K562 (cell line): ENCODE data around the gene ABHD8. TPM values are rescaled to one million over a fixed set of nuclear protein-coding genes. Genes with fewer than 3 reads are reported as not detected.

ENCODE experiments used
- CBX3 ChIP-seq, 2 experiments: IDR thresholded peaks; 1 replicate in 1 of 2; 2 replicates in 1 of 2; pipeline ENCODE4 v1.6.1; 2012; ENCODE audit warnings: inconsistent platforms in 2 of 2, low read length in 2 of 2, borderline replicate concordance in 1 of 2, control low read depth in 1 of 2
- CREB3 ChIP-seq: fragments of 450-650 bp; conservative IDR thresholded peaks from 2 replicates; pipeline ENCODE4 v1.6.1; 2016; ENCODE audit warnings: missing genetic modification characterization, low read depth, mild to moderate bottlenecking, missing compliant biosample characterization, moderate library complexity
- HMG20B ChIP-seq: fragments of 250-450 bp; sonication (Bioruptor Pico); IDR thresholded peaks from 2 replicates; pipeline ENCODE4 v1.5.0; 2021; ENCODE audit warnings: mild to moderate bottlenecking
- L3MBTL2 ChIP-seq: fragments of 450-650 bp; IDR thresholded peaks from 2 replicates; pipeline ENCODE4 v1.6.1; 2016; ENCODE audit warnings: mild to moderate bottlenecking, moderate library complexity
- LEF1 ChIP-seq: fragments of 450-650 bp; IDR thresholded peaks from 2 replicates; pipeline ENCODE4 v1.6.1; 2016; ENCODE audit warnings: mild to moderate bottlenecking
- MGA ChIP-seq: fragments of 450-650 bp; IDR thresholded peaks from 2 replicates; pipeline ENCODE4 v1.6.1; 2016; ENCODE audit warnings: mild to moderate bottlenecking, moderate library complexity
- RFX7 ChIP-seq: fragments of 250-450 bp; sonication (Bioruptor Pico); IDR thresholded peaks from 2 replicates; pipeline ENCODE4 v1.5.1; 2021; ENCODE audit warnings: mild to moderate bottlenecking
- THAP7 ChIP-seq: fragments of 250-450 bp; sonication (Bioruptor Pico); IDR thresholded peaks from 2 replicates; pipeline ENCODE4 v1.5.0; 2021
- ZFX ChIP-seq: sonication (generic); formaldehyde crosslinking; IDR thresholded peaks from 2 replicates; pipeline ENCODE4 v1.8.0; 2022; ENCODE audit warnings: mild to moderate bottlenecking, missing genetic modification reagents, moderate library complexity
- ZNF24 ChIP-seq: fragments of 450-650 bp; IDR thresholded peaks from 2 replicates; pipeline ENCODE4 v1.6.1; 2016
- ZNF311 ChIP-seq: fragments of 250-450 bp; sonication (Bioruptor Pico); IDR thresholded peaks from 2 replicates; pipeline ENCODE4 v1.4.0; 2020; ENCODE audit warnings: mild to moderate bottlenecking, moderate library complexity
- ZNF324 ChIP-seq: fragments of 250-450 bp; sonication (Bioruptor Pico); IDR thresholded peaks from 2 replicates; pipeline ENCODE4 v1.4.0; 2020; ENCODE audit warnings: mild to moderate bottlenecking
- ZNF551 ChIP-seq: fragments of 250-450 bp; sonication (Bioruptor Pico); IDR thresholded peaks from 2 replicates; pipeline ENCODE4 v1.5.0; 2021; ENCODE audit warnings: mild to moderate bottlenecking, moderate library complexity
- ZNF668 ChIP-seq: fragments of 250-450 bp; sonication (Bioruptor Pico); IDR thresholded peaks from 2 replicates; pipeline ENCODE4 v1.8.0; 2022; ENCODE audit warnings: mild to moderate bottlenecking, inconsistent platforms
- polyA plus RNA-seq, 8 experiments: library from polyadenylated mRNA; depleted of rRNA in 4 of 8; stranded (reverse) in 5 of 8; unstranded in 3 of 8; fragments of >200 nt; fragmentation: Nextera tagmentation in 2 of 8; fragmentation: Illumina TruSeq in 1 of 8; extraction: Ambion mirVana in 2 of 8; extraction: Trizol in 1 of 8; gene quantifications; 2 replicates each; pipeline versions ENCODE4 v1.2.1 to v1.2.3, GENCODE V29; 2011 to 2014; ENCODE audit warnings: inconsistent platforms in 1 of 8, missing spikeins in 1 of 8
- total RNA-seq, 7 experiments: library from RNA; depleted of rRNA in 6 of 7; stranded (reverse); fragments of >200 nt in 6 of 7; fragmentation: Illumina TruSeq in 2 of 7; extraction: Trizol in 2 of 7; gene quantifications; 2 replicates each; pipeline versions ENCODE4 v1.2.1 to v1.2.3, GENCODE V29; 2011 to 2021; ENCODE audit warnings: low replicate concordance in 1 of 7

ABHD8 gene
- total and polyA plus RNA-seq, 9 of the 15 experiments (the other 6 are each of a cell fraction or from before 2014, with no cell fraction given), result 0.04 to 6.6 (median 2.0) TPM; not detected in 1

GRCh38 chr19:17266975-17267788 lies 36.0 kb downstream of the ABHD8 start, which contains the start of gene BABAM1 (continued):
- TF ChIP-seq CBX3 (IDR thresholded peaks at IDR 0.05; ENCODE audit: borderline replicate concordance in 1 of 2, low read length in 2 of 2) (no peak), ZNF311 (CRISPR knock-in tag) (peak; percentile 68; the same call in 1 of the 2 replicates), L3MBTL2 (peak; percentile 35; the same call in 1 of the 2 replicates), THAP7 (no peak), RFX7 (no peak), LEF1 (no peak; the same call in 1 of the 2 replicates), CREB3 (peak; percentile 94), ZNF668 (CRISPR knock-in tag) (no peak), HMG20B (no peak), ZFX (CRISPR knock-in tag) (0 out of 2 replicates have a peak, but pooled peaks have one; percentile 9), ZNF551 (CRISPR knock-in tag) (no peak), MGA (no peak), ZNF324 (CRISPR knock-in tag) (no peak), ZNF24 (no peak)
